Endodermal cell (in vitro differentiated cells): ENCODE measurements around the gene AHNAK. TPM values are rescaled to one million over a fixed set of nuclear protein-coding genes. Genes with fewer than 3 reads are reported as not detected.
A peak's percentile ranks its signal among the peaks of the same experiment; 100 is the strongest.

Experiments
- DNase-seq: peaks from one replicate; pipeline ENCODE4 v3.0.0-alpha.2; 2017
- H3K27ac ChIP-seq: 2 replicates; pipeline ENCODE4 v1.5.1; 2013; ENCODE audit warnings: mild to moderate bottlenecking, low read depth, low read length, moderate library complexity
- H3K27me3 ChIP-seq: 2 replicates; pipeline ENCODE4 v1.6.1; 2013; ENCODE audit warnings: mild to moderate bottlenecking, low read length, moderate library complexity; ENCODE audit not compliant: insufficient read depth, control insufficient read depth, poor library complexity, severe bottlenecking
- H3K36me3 ChIP-seq: 2 replicates; pipeline ENCODE4 v1.7.0; 2013; ENCODE audit warnings: mild to moderate bottlenecking, low read length, moderate library complexity; ENCODE audit not compliant: control insufficient read depth, insufficient read depth
- H3K4me1 ChIP-seq: one replicate; pipeline ENCODE4 v1.7.0; 2013; ENCODE audit warnings: low read length; ENCODE audit not compliant: control insufficient read depth, insufficient read depth
- H3K4me3 ChIP-seq: 2 replicates; pipeline ENCODE4 v1.5.1; 2013; ENCODE audit warnings: mild to moderate bottlenecking, low read length, moderate library complexity
- H3K9ac ChIP-seq: 2 replicates; pipeline ENCODE4 v1.6.1; 2013; ENCODE audit warnings: mild to moderate bottlenecking, low read length, moderate library complexity; ENCODE audit not compliant: poor library complexity, severe bottlenecking; ENCODE audit errors: extremely low read depth
- H3K9me3 ChIP-seq: 2 replicates; pipeline ENCODE4 v1.6.1; 2013; ENCODE audit warnings: mild to moderate bottlenecking, low read length, moderate library complexity; ENCODE audit not compliant: control insufficient read depth
- H3K27ac Mint-ChIP-seq: 2 replicates; pipeline ENCODE4 v1.8.0; 2020; ENCODE audit warnings: mixed read lengths
- H3K27me3 Mint-ChIP-seq: 2 replicates; pipeline ENCODE4 v1.8.0; 2021; ENCODE audit warnings: mild to moderate bottlenecking, mixed read lengths; ENCODE audit not compliant: insufficient read depth
- H3K36me3 Mint-ChIP-seq: 2 replicates; pipeline ENCODE4 v1.8.0; 2020; ENCODE audit warnings: low read depth, mixed read lengths
- H3K4me1 Mint-ChIP-seq: 2 replicates; pipeline ENCODE4 v1.8.0; 2020; ENCODE audit warnings: mixed read lengths
- H3K4me3 Mint-ChIP-seq: 2 replicates; pipeline ENCODE4 v1.8.0; 2020; ENCODE audit warnings: mild to moderate bottlenecking, moderate library complexity, mixed read lengths
- H3K9me3 Mint-ChIP-seq: 2 replicates; pipeline ENCODE4 v1.8.0; 2020; ENCODE audit warnings: mild to moderate bottlenecking, mixed read lengths
- CTCF ChIP-seq: fragments of 200-600 bp; sonication (generic); conservative IDR thresholded peaks from 2 replicates; pipeline ENCODE4 v1.5.0; 2021; ENCODE audit warnings: antibody characterized with exemption, mild to moderate bottlenecking
- WGBS, 2 experiments: methylation state at CpG; one replicate each; pipeline versions ENCODE4 v1.1.5 to v1.1.7; 2013; ENCODE audit warnings: missing lambda C conversion rate in 2 of 2, mixed read lengths in 1 of 2; ENCODE audit not compliant: insufficient coverage in 1 of 2, insufficient read length in 1 of 2; 5-methylcytosine and 5-hydroxymethylcytosine counted together
- total RNA-seq, 2 donors: library from RNA; stranded (reverse); fragmentation: NEBNext Ultra II Directional in 1 of 2; extraction: Animal tissue kit (Norgen Biotek cat#: 25700) in 1 of 2; gene quantifications; 2 replicates in 1 of 2; 3 replicates in 1 of 2; pipeline ENCODE4 v1.2.1, GENCODE V29; 2021

Gene AHNAK
- total RNA-seq, 2 donors from 2014 or later: 109 to 165 TPM

GRCh38 chr11:62504158-62504973 lies 42.2 kb downstream of the AHNAK start:
- Histone ChIP-seq H3K36me3 (no peaks in the 10 kb centered on the region), H3K27me3 (no peaks in the 10 kb centered on the region), H3K9me3 (no peaks in the 10 kb centered on the region), H3K27ac (no peak overlapping the region), H3K4me3 (no peak overlapping the region), H3K4me1 (peaks cover 20% of the 10 kb centered on the region), H3K9ac (no peak overlapping the region)
- Mint-ChIP-seq H3K4me1 (peaks cover 46% of the 10 kb centered on the region), H3K4me3 (no peak overlapping the region), H3K36me3 (no peaks in the 10 kb centered on the region), H3K27me3 (peaks cover 16% of the 10 kb centered on the region), H3K9me3 (no peaks in the 10 kb centered on the region), H3K27ac (no peak overlapping the region)
- no peak for TF ChIP-seq CTCF
- DNase-seq: peak; percentile 72
- 63 to 71% methylated on average over 8 to 15 of the region's 15 CpGs for WGBS, 2 experiments

GRCh38 chr11:62502030-62502730 lies 44.4 kb downstream of the AHNAK start:
- Mint-ChIP-seq H3K36me3 (no peaks in the 10 kb centered on the region), H3K4me3 (no peak overlapping the region), H3K27ac (no peak overlapping the region), H3K4me1 (peaks cover 39% of the 10 kb centered on the region), H3K9me3 (no peaks in the 10 kb centered on the region), H3K27me3 (peaks cover 16% of the 10 kb centered on the region)
- DNase-seq: no peak
- Histone ChIP-seq H3K9ac (no peak overlapping the region), H3K27me3 (no peaks in the 10 kb centered on the region), H3K9me3 (no peaks in the 10 kb centered on the region), H3K36me3 (no peaks in the 10 kb centered on the region), H3K4me3 (no peak overlapping the region), H3K4me1 (peaks cover 12% of the 10 kb centered on the region), H3K27ac (peak overlapping the region; percentile 55)
- no peak for TF ChIP-seq CTCF
- 81 to 87% methylated on average over 7 to 10 of the region's 10 CpGs for WGBS, 2 experiments

- Mint-ChIP-seq H3K9me3 (no peaks in the 10 kb centered on the region), H3K4me1 (peaks cover 31% of the 10 kb centered on the region), H3K27me3 (peaks cover 15% of the 10 kb centered on the region), H3K36me3 (no peaks in the 10 kb centered on the region), H3K27ac (no peak overlapping the region), H3K4me3 (no peak overlapping the region)
- Histone ChIP-seq H3K9me3 (no peaks in the 10 kb centered on the region), H3K9ac (no peak overlapping the region), H3K36me3 (no peaks in the 10 kb centered on the region), H3K4me3 (no peak overlapping the region), H3K4me1 (peaks cover 9% of the 10 kb centered on the region), H3K27me3 (no peaks in the 10 kb centered on the region), H3K27ac (peak overlapping the region; percentile 55)
- WGBS, 2 experiments: 82 to 83% methylated on average over 8 to 11 of the region's 11 CpGs
- no peak for TF ChIP-seq CTCF
- peak; percentile 61 for DNase-seq
Measured at GRCh38 chr11:62501432-62501891, 45.1 kb downstream of the AHNAK start.
